ENCODE measurements around the gene ENG. TPM values are rescaled to one million over a fixed set of nuclear protein-coding genes. Genes with fewer than 3 reads are reported as not detected.
A peak's percentile ranks its signal among the peaks of the same experiment; 100 is the strongest.

ENG gene
- total RNA-seq, 1 donor, result 30.7 TPM

DNA sequence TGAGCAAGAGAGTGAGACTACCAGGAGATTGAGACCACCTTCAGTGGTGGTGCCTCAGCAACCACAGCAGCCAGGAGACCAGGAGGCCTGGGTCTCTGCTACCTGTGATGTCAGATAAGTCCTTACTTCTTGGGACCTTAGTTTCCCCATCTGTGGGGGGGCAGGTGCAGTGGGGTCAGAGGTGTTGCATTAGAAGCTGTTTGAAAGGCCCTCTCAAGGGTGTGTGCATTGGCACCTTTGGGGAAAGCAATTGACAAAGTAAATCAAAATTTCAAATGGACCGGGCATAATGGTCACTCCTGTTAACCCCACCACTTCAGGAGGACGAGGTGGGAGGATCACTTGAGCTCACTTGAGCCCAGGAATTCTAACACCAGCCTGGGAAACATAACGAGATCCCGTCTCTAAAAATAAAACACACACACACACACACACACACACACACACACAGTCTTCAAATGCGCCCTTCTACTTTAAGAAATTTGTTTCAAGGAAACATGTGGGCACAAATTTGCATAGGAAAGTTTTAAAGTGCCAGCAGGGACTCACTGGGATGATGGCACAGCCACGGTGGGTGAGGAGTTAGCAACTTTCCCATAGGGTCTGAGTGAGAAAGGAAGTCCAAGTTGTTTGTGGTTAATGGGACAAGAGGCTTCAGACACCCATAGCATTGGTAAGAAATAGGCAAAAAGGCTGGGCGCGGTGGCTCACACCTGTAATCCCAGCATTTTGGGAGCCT is 24.4 kb upstream of the ENG start:
- no peak overlapping the region for H3K4me3 ChIP-seq (ENCODE audit: low read depth, low read length)
- TF ChIP-seq, protein P1, sequence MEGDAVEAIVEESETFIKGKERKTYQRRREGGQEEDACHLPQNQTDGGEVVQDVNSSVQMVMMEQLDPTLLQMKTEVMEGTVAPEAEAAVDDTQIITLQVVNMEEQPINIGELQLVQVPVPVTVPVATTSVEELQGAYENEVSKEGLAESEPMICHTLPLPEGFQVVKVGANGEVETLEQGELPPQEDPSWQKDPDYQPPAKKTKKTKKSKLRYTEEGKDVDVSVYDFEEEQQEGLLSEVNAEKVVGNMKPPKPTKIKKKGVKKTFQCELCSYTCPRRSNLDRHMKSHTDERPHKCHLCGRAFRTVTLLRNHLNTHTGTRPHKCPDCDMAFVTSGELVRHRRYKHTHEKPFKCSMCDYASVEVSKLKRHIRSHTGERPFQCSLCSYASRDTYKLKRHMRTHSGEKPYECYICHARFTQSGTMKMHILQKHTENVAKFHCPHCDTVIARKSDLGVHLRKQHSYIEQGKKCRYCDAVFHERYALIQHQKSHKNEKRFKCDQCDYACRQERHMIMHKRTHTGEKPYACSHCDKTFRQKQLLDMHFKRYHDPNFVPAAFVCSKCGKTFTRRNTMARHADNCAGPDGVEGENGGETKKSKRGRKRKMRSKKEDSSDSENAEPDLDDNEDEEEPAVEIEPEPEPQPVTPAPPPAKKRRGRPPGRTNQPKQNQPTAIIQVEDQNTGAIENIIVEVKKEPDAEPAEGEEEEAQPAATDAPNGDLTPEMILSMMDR (IDR thresholded peaks at IDR 0.05; ENCODE audit: insufficient read depth, low read depth, low read length), result no peak
- DNase-seq (ENCODE audit: low read depth), result no peak

DNA sequence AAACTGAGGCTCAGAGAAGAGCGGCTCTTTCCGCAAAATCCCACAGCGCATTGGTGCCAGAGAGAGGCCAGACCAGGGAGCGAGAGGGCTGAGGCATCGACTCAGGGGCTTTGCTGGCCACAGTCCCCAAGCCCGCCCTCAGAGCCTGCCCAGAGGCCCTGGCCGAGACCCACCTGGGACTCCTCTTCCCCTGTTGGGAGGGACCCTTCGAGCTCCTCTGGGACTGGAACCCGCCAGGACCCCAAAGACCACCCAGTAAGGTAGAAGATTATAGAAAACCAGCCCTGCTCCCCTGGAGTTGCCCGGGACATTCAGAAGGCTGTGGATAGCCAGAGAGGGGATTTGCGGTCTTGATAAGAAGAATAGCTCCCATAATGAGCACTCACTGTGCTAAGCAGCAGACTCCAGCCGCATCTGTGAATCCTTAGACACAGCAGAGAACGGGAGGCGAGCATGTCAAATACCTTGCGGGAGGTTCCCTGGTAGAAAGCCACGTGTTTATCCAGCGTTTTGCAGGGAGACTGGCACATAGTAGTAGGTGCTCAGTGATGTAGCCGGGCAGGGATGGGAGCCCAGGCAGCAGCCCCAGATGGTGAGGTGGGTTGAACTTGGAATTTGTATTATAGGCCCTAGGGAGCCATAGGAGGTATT is 23.7 kb upstream of the ENG start:
- TF ChIP-seq, protein P1 (IDR thresholded peaks at IDR 0.05; ENCODE audit: insufficient read depth, low read depth, low read length), result no peak
- DNase-seq (ENCODE audit: low read depth), result peak; percentile 76

DNA sequence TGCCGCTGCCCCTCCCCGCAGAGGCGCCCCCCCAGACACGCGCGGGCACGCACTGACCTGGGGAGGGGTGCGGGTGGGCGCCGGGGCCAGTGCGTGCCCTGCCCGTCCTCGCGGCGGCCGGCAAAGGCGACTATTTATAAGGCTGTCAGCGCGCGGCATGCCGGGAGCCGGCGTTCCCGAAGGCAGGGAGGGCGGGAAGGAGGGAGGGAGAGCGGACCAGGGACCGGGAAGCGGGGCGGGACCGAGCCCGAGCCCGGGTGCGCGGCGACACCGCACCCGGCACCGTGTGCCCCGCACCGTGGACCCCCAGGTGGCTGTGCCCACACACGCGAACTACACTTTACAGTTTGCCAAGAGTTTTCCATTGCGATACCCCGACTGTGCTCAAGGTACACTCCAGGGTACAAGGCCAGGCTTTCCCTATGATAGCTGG is 23.1 kb upstream of the ENG start, which contains the start of gene AK1:
AK1 (minus strand) TSS at position 110 of the 433 bp plus-strand sequence. CDS start 3,058 bp downstream, outside the sequence.
- TF ChIP-seq, protein P1 (IDR thresholded peaks at IDR 0.05; ENCODE audit: insufficient read depth, low read depth, low read length), result no peak
- peak within 1 kb of the TSS; percentile 59 for H3K4me3 ChIP-seq (ENCODE audit: low read depth, low read length)
- DNase-seq (ENCODE audit: low read depth), result peak; percentile 53

More for the DNA sequence above, 23.7 kb upstream of the ENG start:
- peak overlapping the region; percentile 59 for H3K4me3 ChIP-seq (ENCODE audit: low read depth, low read length)

DNA sequence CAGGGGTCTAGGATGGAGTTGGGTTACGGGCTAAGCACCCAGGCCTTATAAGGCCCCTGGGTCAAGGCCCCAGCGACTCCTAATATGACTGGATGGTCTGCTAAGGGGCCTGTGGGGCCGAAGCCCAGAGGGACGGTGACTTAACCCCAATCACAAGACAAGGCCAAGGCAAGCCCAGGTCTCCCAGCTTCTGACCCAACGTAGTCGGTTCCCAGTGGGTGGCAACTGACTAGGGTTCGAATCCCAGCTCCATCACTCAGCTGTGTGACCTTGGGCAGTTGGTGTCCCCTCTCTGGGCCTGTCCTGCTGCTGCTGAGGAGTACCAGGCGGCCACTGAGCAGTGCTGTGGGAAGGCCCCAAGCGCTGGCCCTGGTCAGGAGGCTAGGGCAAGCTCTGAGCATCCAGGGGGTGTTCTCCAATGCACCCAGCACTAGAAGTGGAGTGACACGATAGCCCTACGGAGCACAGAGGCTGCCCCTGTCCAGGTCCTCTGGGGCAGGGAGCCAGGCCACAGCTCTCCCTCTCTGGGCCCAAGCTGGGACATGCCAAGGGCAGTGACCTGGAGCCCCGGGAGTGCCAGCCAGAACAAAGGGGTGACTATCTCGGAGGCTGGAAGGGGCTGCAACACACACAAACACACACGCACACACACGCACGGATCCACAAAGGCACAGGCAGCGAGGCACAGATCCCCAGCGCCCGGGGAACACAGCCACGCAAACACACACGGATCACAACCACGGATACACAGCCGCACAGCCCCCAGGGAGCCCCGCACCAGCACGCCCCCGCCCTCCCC is 22.5 kb upstream of the ENG start:
- TF ChIP-seq, protein P1 (IDR thresholded peaks at IDR 0.05; ENCODE audit: insufficient read depth, low read depth, low read length), result no peak
- H3K4me3 ChIP-seq (ENCODE audit: low read depth, low read length), result peak overlapping the region; percentile 59
- DNase-seq (ENCODE audit: low read depth), result no peak

DNA sequence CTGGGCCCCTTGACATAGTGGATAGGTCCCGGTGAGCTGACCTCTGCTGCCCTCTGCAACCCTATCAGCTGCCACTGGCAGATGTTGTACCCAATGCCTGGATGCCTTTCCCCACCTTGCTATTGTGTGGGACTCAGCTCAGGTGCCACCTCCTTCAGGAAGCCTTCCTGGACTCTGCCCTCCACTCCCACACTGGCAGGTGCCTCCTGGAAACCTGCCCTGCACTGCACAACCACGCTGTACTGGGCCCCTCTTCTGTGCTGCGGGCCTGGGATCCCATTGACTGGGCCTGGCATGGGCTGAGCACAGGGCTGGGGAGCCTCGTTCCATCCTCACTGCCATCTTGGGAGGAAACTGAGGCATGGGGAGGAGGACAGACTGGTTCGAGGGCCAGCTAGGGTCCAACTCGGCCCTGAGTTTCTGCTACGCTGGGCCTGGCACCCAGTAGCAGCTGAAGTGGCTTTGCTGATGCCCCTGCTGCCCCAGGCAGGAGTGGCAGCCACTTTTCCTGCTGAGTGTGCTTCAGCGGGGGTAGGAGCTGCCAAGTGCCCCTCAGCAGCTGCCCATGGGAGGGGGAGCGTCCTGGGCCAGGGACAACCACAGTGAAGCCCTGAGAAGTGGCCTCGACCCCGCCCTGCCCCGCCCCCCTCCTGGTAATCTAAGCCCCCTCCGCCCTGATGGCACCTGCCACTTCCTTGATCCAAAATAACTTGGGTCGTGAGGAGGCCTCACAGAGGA is 21.7 kb upstream of the ENG start:
- TF ChIP-seq, protein P1 (IDR thresholded peaks at IDR 0.05; ENCODE audit: insufficient read depth, low read depth, low read length), result no peak
- DNase-seq (ENCODE audit: low read depth), result no peak
- H3K4me3 ChIP-seq (ENCODE audit: low read depth, low read length), result no peak overlapping the region

Measured in fibroblast of villous mesenchyme (primary cell).